RPMI7951 (cell line): ENCODE results near the gene TMC4. TPM values are rescaled to one million over a fixed set of nuclear protein-coding genes. Genes with fewer than 3 reads are reported as not detected.

Experiments
- DNase-seq: peaks from one replicate; pipeline ENCODE4 v3.0.0-alpha.2; 2012; ENCODE audit warnings: low read depth
- total RNA-seq: library from RNA; depleted of rRNA; stranded (reverse); fragments of >200 nt; shearing (Covaris generic); gene quantifications from 2 replicates; pipeline ENCODE4 v1.2.3, GENCODE V29; 2014; rRNA removed

The TMC4 gene
- total RNA-seq, 1 experiment from 2014 or later: not detected

GRCh38 chr19:54133312-54133956 is 39.5 kb downstream of the TMC4 start:
- no peak for DNase-seq

- no peak for DNase-seq
Measured at GRCh38 chr19:54129617-54129996, 43.4 kb downstream of the TMC4 start.

DNA sequence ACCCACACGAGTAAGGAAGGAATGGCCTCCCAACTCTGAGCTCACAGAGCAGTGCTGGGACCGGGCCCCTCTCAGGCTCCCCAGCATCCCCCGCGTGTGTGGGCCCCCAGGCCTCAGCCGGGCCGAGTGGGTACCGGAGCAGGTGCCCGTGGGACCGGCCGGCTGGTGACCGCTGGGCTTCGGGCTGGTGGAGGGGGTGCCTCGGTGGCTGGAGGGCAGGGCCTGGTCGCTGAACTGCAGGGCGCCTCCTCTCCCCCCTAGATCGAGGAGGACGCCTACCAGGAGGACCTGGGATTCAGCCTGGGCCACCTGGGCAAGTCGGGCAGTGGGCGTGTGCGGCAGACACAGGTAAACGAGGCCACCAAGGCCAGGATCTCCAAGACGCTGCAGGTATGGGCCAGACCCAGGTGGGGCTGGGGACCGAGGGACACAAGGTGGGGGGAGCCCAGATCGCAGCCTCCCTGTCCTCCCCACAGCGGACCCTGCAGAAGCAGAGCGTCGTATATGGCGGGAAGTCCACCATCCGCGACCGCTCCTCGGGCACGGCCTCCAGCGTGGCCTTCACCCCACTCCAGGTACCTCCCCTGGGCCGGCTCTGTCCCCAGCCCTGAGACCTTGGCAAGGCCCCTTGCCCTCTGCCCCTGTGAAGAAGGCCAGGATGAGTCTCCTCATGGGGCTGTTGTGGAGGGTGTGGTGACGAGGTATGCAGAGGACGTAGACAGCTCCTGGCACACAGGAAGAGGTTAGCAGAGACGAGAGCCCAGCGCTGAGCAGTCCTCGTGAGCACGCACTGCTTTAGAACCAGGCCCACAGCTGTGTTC is 44.0 kb downstream of the TMC4 start:
- no peak for DNase-seq

DNA sequence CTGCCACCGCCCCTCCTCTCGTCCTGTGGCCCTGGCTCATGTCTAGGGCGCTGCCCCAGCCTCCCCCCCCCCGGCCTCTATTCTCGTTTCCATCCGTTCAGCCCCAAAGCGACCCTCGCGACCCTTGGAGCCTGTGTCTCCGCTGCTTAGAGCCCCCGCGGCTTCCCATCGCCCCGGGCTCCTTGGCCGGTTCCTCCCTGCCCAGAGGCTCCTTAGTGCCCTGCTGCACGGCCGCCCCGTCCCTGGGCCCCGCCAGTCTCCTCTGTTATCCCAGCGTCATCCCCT is 44.6 kb downstream of the TMC4 start:
- DNase-seq: no peak

DNA sequence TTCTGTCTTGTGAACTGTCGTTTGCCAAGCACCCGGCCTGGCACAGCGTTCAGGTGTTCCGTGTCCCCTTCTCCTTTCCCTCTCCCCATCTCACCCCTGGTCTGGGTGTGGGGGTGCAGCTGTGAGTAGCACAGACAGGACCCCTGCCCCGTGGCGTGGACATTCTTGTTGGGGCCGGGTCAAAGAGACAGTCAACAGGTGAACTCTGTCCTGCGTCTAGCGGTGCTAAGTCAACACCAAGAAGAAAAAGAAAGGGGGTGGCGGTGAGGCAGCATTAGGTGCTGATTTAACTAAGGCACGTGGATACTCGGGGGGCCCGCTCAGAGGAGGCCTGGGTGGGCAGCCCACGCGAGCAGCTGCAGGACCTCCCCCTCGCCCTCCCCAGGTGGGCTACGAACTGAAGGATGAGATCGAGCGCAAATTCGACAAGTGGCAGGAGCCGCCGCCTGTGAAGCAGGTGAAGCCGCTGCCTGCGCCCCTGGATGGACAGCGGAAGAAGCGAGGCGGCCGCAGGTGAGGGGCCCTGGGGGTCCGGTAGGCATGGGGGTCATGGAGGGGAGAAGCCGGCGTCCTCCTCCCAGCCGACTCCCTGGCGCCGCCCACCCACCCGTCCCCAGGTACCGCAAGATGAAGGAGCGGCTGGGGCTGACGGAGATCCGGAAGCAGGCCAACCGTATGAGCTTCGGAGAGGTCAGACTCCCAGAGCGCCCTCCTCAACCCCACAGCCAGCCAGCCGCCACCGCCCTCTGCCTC is 45.1 kb downstream of the TMC4 start:
- no peak for DNase-seq

DNA sequence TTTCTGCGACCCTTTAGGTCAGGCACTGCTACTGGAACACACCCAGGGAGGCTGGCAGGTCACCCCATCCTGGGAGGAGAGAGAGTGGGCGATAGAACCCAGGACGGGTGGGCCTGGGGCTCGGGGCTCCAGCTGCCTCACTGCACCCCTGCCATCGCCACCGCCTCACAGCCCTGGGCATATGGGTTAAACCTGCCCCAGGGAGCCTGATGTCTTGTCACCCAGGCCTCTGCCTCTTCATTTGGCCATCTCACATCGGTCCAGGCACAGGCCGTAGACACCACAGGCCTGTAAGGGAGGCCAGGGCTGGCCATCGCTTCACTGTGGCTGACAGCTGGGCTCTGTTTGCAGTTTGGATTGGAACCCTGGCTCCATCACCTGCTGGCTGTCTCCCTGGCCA is 47.2 kb downstream of the TMC4 start:
- no peak for DNase-seq

- no peak for DNase-seq
Measured at GRCh38 chr19:54124393-54124792, 48.6 kb downstream of the TMC4 start.

DNA sequence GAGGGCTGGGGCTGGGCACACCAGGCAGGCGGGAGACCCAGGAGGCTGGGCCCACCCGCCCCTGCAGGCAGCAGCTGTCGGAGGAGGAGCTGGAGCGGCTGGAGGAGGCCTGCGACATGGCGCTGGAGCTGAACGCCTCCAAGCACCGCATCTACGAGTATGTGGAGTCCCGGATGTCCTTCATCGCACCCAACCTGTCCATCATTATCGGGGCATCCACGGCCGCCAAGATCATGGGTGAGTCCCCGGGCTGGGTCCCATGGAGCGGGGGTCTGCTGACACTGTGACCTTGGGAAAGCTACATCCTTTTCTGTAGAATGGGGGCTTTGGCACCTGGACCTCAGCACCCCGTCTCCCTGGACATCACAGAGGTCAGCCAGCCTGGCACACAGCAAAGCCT is 49.3 kb downstream of the TMC4 start:
- no peak for DNase-seq

DNA sequence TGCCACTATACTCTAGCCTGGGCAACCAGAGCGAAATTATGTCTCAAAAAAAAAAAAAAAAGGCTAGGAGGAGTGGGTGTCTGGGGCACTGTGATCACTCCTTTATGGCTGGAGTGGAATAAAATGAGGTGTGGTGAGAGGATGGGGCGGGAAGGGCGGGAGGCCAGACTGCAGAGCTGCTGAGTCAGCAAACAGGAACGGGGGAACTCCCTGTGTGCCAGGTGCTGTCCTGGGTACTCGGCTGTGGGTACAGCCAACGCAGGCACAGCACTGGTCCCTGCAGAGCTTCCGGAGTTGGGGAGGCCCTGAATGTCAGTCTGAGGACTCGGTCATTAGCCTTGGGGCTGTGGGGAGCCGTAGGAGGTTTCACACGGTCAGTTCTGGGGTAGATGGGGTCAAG is 51.7 kb downstream of the TMC4 start:
- no peak for DNase-seq

- DNase-seq: peak; percentile 99
Measured at GRCh38 chr19:54115109-54116063, 57.6 kb downstream of the TMC4 start, which contains the start of the genes PRPF31 and TFPT. Gene PRPF31 (plus strand): TSS chr19:54115754. CDS start chr19:54118279, 2,525 bp downstream. Gene TFPT (minus strand): TSS chr19:54115657. CDS start chr19:54115269, 388 bp downstream.

DNA sequence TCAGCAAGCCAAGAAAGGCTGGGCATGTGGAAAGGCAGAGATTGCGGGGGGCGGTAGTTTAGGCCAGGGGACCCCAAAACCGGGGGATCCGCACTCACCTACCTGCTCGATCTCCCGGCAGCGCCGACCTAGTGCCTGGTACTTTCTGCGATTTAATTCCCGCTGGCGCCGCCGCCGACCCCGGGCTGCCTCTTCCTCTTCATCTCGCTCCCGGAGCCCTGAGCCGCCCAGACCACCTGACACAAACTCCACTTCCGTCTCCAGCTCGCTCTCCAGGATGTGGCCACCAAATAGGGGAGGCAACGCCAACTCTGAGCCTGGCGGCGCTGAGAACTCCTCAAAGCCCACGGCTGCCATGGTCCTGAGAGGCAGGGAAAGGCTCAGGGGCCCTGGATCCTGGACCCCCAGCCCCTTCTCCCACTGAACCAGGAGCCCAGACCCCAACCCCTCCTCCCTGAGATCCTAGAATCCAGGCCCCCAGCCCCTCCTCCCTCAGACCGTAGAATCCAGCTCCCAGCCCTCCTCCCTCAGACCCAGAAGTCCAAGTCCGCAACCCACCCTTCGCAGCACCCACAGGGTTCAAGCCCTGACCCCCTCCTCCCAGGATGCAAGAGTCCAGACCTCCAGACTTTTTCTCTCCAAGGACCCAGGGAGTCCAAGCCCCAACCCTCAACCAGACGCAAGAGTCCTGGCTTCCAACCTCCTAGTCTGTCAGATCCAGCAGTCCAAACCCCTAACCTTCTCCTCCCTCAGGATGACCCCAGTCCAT is 58.4 kb downstream of the TMC4 start:
- DNase-seq: peak; percentile 67

Other genes with a start within 250 kb of the TMC4 start
- under 0.01 and 0.10 TPM in 2 replicates for gene CACNG8, start 210.2 kb downstream of the TMC4 start, total RNA-seq
- gene CACNG6, start 181.5 kb downstream of the TMC4 start, total RNA-seq: 0.10 TPM in 1 of 2 replicates, not detected in the other
- gene VSTM1, start 109.3 kb downstream of the TMC4 start, total RNA-seq: 0.29 TPM in 1 of 2 replicates, not detected in the other
- gene TARM1, start 91.8 kb downstream of the TMC4 start, total RNA-seq: not detected in 2 replicates
- gene OSCAR, start 72.4 kb downstream of the TMC4 start, total RNA-seq: 0.12 TPM in 1 of 2 replicates, not detected in the other
- gene NDUFA3, start 70.3 kb downstream of the TMC4 start, total RNA-seq: 45.4 and 59.8 TPM in 2 replicates
- gene TFPT, start 57.5 kb downstream of the TMC4 start, total RNA-seq: 50.2 and 66.2 TPM in 2 replicates
- gene PRPF31, start 57.4 kb downstream of the TMC4 start, total RNA-seq: 51.8 and 71.3 TPM in 2 replicates
- gene CNOT3, start 35.4 kb downstream of the TMC4 start, total RNA-seq: 9.6 and 12.3 TPM in 2 replicates
- 13.1 and 15.4 TPM in 2 replicates for gene LENG1, start 13.4 kb downstream of the TMC4 start, total RNA-seq
- 174 and 183 TPM in 2 replicates for gene MBOAT7, start 16.4 kb upstream of the TMC4 start, total RNA-seq
- gene TSEN34, start 18.1 kb upstream of the TMC4 start, total RNA-seq: 125 and 166 TPM in 2 replicates
- gene RPS9, start 27.7 kb upstream of the TMC4 start, total RNA-seq: 1,692 and 2,035 TPM in 2 replicates
- gene LILRB3, start 49.8 kb upstream of the TMC4 start, total RNA-seq: not detected in 2 replicates
- not detected in 2 replicates for gene LILRA6, start 69.6 kb upstream of the TMC4 start, total RNA-seq
- gene LILRB5, start 84.1 kb upstream of the TMC4 start, total RNA-seq: not detected in 2 replicates
- gene LILRB2, start 108.0 kb upstream of the TMC4 start, total RNA-seq: not detected in 2 replicates
- not detected in 2 replicates for gene LILRA5, start 140.0 kb upstream of the TMC4 start, total RNA-seq
- not detected in 2 replicates for gene LILRA4, start 166.0 kb upstream of the TMC4 start, total RNA-seq
- 0.12 TPM in 1 of 2 replicates, not detected in the other for gene LAIR1, start 191.8 kb upstream of the TMC4 start, total RNA-seq
- not detected in 2 replicates for gene TTYH1, start 242.3 kb upstream of the TMC4 start, total RNA-seq